Measurements from ENCODE around the gene STXBP1. TPM values are rescaled to one million over a fixed set of nuclear protein-coding genes. Genes with fewer than 3 reads are reported as not detected.

Gene STXBP1
- polyA plus RNA-seq, 2 of the 4 experiments (the other 2 are of a cell fraction) = 13.3 to 22.6 TPM

GRCh38 chr9:127660886-127661741 is 49.0 kb downstream of the STXBP1 start:
- ChIA-PET CTCF (interaction anchor here (0.8 to 1.4 kb wide), 4 partner anchors 9 to 158 kb away, joined by 3 to 4 read pairs (median 3); no protein-coding TSS in a partner anchor), POLR2A (no interaction called here)
- TF ChIP-seq SMC3 (IDR thresholded peaks at IDR 0.05) = no peak
- no peak for TF ChIP-seq ZSCAN20 (CRISPR knock-in tag; IDR thresholded peaks at IDR 0.05)
- no peak for TF ChIP-seq RFX5 (IDR thresholded peaks at IDR 0.05)
- no peak for TF ChIP-seq NPAS2 (CRISPR knock-in tag; IDR thresholded peaks at IDR 0.05; ENCODE audit: borderline replicate concordance)
- TF ChIP-seq BHLHE40 (IDR thresholded peaks at IDR 0.05; ENCODE audit: low read depth, low read length) = no peak
- TF ChIP-seq CBX8 (IDR thresholded peaks at IDR 0.05) = no peak
- TF ChIP-seq FOXS1 (CRISPR knock-in tag; IDR thresholded peaks at IDR 0.05) = no peak
- TF ChIP-seq MYC (IDR thresholded peaks at IDR 0.05; ENCODE audit: borderline replicate concordance, low read length) = no peak
- TF ChIP-seq KDM1A (IDR thresholded peaks at IDR 0.05; ENCODE audit: low read depth) = no peak
- TF ChIP-seq JUN (IDR thresholded peaks at IDR 0.05) = no peak
- no peak for TF ChIP-seq ZNF302 (CRISPR knock-in tag; IDR thresholded peaks at IDR 0.05)
- TF ChIP-seq RCOR1 (IDR thresholded peaks at IDR 0.05; ENCODE audit: low read depth, low read length) = no peak
- no peak for TF ChIP-seq MAX (IDR thresholded peaks at IDR 0.05)
- TF ChIP-seq PHF8 (IDR thresholded peaks at IDR 0.05; ENCODE audit: borderline replicate concordance, low read depth) = no peak
- no peak for TF ChIP-seq CBX2 (IDR thresholded peaks at IDR 0.05; ENCODE audit: borderline replicate concordance, low read depth)
- TF ChIP-seq POLR2AphosphoS2 (conservative IDR thresholded peaks at IDR 0.05; ENCODE audit: low read length) = no peak
- TF ChIP-seq PBX3 (IDR thresholded peaks at IDR 0.05) = no peak
- no peak for TF ChIP-seq CTCF (IDR thresholded peaks at IDR 0.05)
- no peak for TF ChIP-seq KDM5A (IDR thresholded peaks at IDR 0.05)
- no peak for TF ChIP-seq HOXB13 (CRISPR knock-in tag; IDR thresholded peaks at IDR 0.05; ENCODE audit: low read depth)
- FAIRE-seq = no peak
- no peak for ATAC-seq
- H3K27ac ChIP-seq = no peak overlapping the region
- 90% methylated on average over 13 of the region's 13 CpGs for WGBS (ENCODE audit: missing lambda C conversion rate)
- no peaks in the 10 kb centered on the region for H3K4me1 ChIP-seq
- no peaks in the 10 kb centered on the region for H3K9me3 ChIP-seq
- no peak for DNase-seq (ENCODE audit: low read depth in 1 of 2, low spot score in 1 of 2)
- no peak overlapping the region for H3K4me2 ChIP-seq
- H3K4me3 ChIP-seq = no peak overlapping the region

GRCh38 chr9:127662617-127663016 is 50.5 kb downstream of the STXBP1 start:
- Histone ChIP-seq H3K4me3 (no peak overlapping the region), H3K9me3 (no peaks in the 10 kb centered on the region), H3K4me1 (no peaks in the 10 kb centered on the region), H3K27ac (no peak overlapping the region), H3K4me2 (no peak overlapping the region)
- DNase-seq (ENCODE audit: low read depth in 1 of 2, low spot score in 1 of 2) (no peak), ATAC-seq (no peak), FAIRE-seq (no peak)
- 80% methylated on average over 1 of the region's 1 CpG for WGBS (ENCODE audit: missing lambda C conversion rate)
- POLR2A ChIA-PET = no interaction called here
- CTCF ChIA-PET = interaction anchor here (1.0 kb wide), 2 partner anchors 11 to 207 kb away, joined by 3 read pairs; no protein-coding TSS in a partner anchor
- TF ChIP-seq HDAC2 (IDR thresholded peaks at IDR 0.05) = no peak
- no peak for TF ChIP-seq CHD2 (IDR thresholded peaks at IDR 0.05; ENCODE audit: low read length, partially characterized antibody)
